ENCODE data around the gene OPCML. TPM values are rescaled to one million over a fixed set of nuclear protein-coding genes. Genes with fewer than 3 reads are reported as not detected.

The OPCML gene
- total RNA-seq, 1 experiment from 2014 or later: 0.58 TPM

- Histone ChIP-seq H3K4me3 (no peak overlapping the region), H3K36me3 (no peaks in the 10 kb centered on the region), H3K27ac (no peak overlapping the region), H3K9me3 (replicated peaks) (no peaks in the 10 kb centered on the region), H3K4me1 (replicated peaks) (no peaks in the 10 kb centered on the region), H3K27me3 (replicated peaks) (no peaks in the 10 kb centered on the region)
- no peak for DNase-seq (ENCODE audit: low read depth in 1 of 2, low spot score in 2 of 2)
Observed at GRCh38 chr11:133175103-133175502, 357.2 kb downstream of the OPCML start.

DNA sequence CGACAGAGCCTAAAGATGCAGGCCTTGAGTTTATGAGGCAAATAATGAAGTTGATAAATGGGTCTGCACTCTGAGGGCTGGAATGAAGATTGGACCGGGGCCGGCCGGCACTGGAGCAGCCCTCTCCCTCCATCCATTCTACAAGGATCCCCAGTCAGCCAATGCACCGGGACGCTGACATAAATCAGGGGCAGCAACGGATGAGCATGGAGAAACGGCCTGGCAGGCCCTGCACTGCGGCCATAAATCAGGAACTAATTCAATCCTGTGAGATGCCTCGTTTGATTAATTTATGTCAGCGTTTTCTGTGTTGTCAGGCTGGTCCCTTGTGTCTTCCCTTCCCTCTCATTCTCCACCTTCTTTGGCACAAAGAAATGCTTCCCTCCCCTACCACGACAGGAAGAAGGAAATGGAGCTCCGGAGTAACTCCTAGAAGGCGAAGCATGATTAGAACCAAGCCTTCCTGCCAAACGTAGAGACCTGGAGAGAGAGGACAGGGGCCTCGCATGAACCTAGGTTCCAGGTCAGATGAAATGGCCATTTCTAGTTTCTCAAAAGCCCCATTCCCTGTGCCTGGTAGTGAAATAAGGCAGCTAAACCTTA is 358.4 kb downstream of the OPCML start:
- H3K4me1 ChIP-seq (replicated peaks): no peaks in the 10 kb centered on the region
- no peak for DNase-seq (ENCODE audit: low read depth in 1 of 2, low spot score in 2 of 2)
- no peaks in the 10 kb centered on the region for H3K36me3 ChIP-seq
- no peaks in the 10 kb centered on the region for H3K27me3 ChIP-seq (replicated peaks)
- H3K4me3 ChIP-seq: no peak overlapping the region
- no peak overlapping the region for H3K27ac ChIP-seq
- H3K9me3 ChIP-seq (replicated peaks): no peaks in the 10 kb centered on the region

GRCh38 chr11:133172349-133172748 is 360.0 kb downstream of the OPCML start:
- DNase-seq (ENCODE audit: low read depth in 1 of 2, low spot score in 2 of 2): no peak
- Histone ChIP-seq H3K9me3 (replicated peaks) (no peaks in the 10 kb centered on the region), H3K4me1 (replicated peaks) (no peaks in the 10 kb centered on the region), H3K4me3 (no peak overlapping the region), H3K36me3 (no peaks in the 10 kb centered on the region), H3K27me3 (replicated peaks) (no peaks in the 10 kb centered on the region), H3K27ac (no peak overlapping the region)

GRCh38 chr11:133171374-133171773 is 360.9 kb downstream of the OPCML start:
- Histone ChIP-seq H3K36me3 (no peaks in the 10 kb centered on the region), H3K4me1 (replicated peaks) (no peaks in the 10 kb centered on the region), H3K9me3 (replicated peaks) (no peaks in the 10 kb centered on the region), H3K27me3 (replicated peaks) (no peaks in the 10 kb centered on the region), H3K4me3 (no peak overlapping the region), H3K27ac (no peak overlapping the region)
- DNase-seq (ENCODE audit: low read depth in 1 of 2, low spot score in 2 of 2): no peak

DNA sequence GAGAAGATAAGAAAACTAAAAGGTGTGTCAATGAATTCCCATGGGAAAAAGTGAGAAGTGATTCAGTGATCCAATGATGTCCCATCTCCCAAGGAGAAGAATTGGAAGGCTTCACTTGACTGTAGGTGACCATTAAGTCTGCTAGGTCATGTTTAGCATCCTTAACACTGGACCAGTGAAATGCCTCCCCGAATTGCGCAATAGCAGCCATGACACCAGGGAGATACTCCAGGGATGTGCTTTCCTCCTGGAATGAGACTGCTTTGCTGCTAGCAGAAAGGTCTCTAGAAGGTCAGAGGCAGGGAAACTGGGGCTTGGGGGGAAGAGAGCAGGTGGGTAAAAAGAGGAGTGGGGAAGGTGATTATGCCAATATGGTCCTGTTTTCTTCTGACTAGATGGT is 364.3 kb downstream of the OPCML start:
- Histone ChIP-seq H3K4me1 (replicated peaks) (no peaks in the 10 kb centered on the region), H3K27me3 (replicated peaks) (no peaks in the 10 kb centered on the region), H3K27ac (no peak overlapping the region), H3K36me3 (no peaks in the 10 kb centered on the region), H3K4me3 (no peak overlapping the region), H3K9me3 (replicated peaks) (no peaks in the 10 kb centered on the region)
- no peak for DNase-seq (ENCODE audit: low read depth in 1 of 2, low spot score in 2 of 2)

DNA sequence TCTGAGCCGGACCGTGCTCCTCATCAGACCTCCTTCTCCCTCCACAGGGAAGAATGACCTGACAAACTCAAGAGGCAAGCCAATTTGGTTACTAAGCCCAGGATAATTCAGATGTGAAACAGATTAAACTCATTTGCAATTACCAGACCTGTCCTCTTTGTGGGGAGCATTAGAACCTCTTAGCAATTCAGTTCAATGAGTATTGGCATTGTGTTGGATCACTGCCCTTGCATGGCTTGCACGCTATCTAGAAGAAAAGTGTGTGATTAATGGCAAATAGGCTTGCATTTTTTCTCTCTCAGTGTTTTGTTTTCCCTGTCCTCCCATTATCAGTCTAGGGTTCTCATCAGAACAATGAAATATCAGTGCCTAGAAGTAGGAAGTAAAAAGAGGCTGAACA is 365.6 kb downstream of the OPCML start:
- H3K4me1 ChIP-seq (replicated peaks): no peaks in the 10 kb centered on the region
- no peaks in the 10 kb centered on the region for H3K27me3 ChIP-seq (replicated peaks)
- no peak overlapping the region for H3K27ac ChIP-seq
- no peaks in the 10 kb centered on the region for H3K36me3 ChIP-seq
- H3K4me3 ChIP-seq: no peak overlapping the region
- no peaks in the 10 kb centered on the region for H3K9me3 ChIP-seq (replicated peaks)
- no peak for DNase-seq (ENCODE audit: low read depth in 1 of 2, low spot score in 2 of 2)

DNA sequence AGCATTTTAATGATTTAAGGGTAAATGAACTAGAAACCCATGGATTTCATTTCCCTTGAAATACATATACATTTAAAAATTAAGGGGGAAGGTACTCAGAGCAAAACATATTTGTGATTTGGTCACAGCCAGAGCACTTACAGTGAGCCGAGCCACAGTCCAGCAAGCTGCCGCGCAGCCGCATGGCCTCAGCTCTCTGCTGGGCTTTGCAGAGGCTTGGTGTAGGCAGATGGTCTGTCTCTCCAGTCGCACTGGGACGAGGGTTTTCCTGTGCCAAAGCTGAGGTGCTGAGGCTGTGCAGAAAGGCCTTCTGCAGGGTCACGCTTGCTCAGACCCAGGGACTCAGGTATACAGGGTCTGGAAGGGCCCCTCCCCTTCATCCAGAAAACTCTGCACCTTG is 367.3 kb downstream of the OPCML start:
- no peaks in the 10 kb centered on the region for H3K27me3 ChIP-seq (replicated peaks)
- no peak overlapping the region for H3K27ac ChIP-seq
- H3K4me1 ChIP-seq (replicated peaks): no peaks in the 10 kb centered on the region
- no peaks in the 10 kb centered on the region for H3K9me3 ChIP-seq (replicated peaks)
- H3K36me3 ChIP-seq: no peaks in the 10 kb centered on the region
- H3K4me3 ChIP-seq: no peak overlapping the region
- no peak for DNase-seq (ENCODE audit: low read depth in 1 of 2, low spot score in 2 of 2)

GRCh38 chr11:133163463-133164419 is 368.6 kb downstream of the OPCML start:
- Histone ChIP-seq H3K9me3 (replicated peaks) (no peaks in the 10 kb centered on the region), H3K4me3 (no peak overlapping the region), H3K4me1 (replicated peaks) (no peaks in the 10 kb centered on the region), H3K36me3 (no peaks in the 10 kb centered on the region), H3K27me3 (replicated peaks) (no peaks in the 10 kb centered on the region), H3K27ac (no peak overlapping the region)
- DNase-seq (ENCODE audit: low read depth in 1 of 2, low spot score in 2 of 2): peak in 1 of 2 experiments; percentile 6

GRCh38 chr11:133162227-133162626 is 370.1 kb downstream of the OPCML start:
- Histone ChIP-seq H3K4me1 (replicated peaks) (no peaks in the 10 kb centered on the region), H3K27me3 (replicated peaks) (no peaks in the 10 kb centered on the region), H3K27ac (no peak overlapping the region), H3K4me3 (no peak overlapping the region), H3K36me3 (no peaks in the 10 kb centered on the region), H3K9me3 (replicated peaks) (no peaks in the 10 kb centered on the region)
- DNase-seq (ENCODE audit: low read depth in 1 of 2, low spot score in 2 of 2): no peak

GRCh38 chr11:133160754-133161153 is 371.5 kb downstream of the OPCML start:
- no peaks in the 10 kb centered on the region for H3K9me3 ChIP-seq (replicated peaks)
- no peaks in the 10 kb centered on the region for H3K36me3 ChIP-seq
- H3K4me1 ChIP-seq (replicated peaks): no peaks in the 10 kb centered on the region
- H3K27me3 ChIP-seq (replicated peaks): no peaks in the 10 kb centered on the region
- DNase-seq (ENCODE audit: low read depth in 1 of 2, low spot score in 2 of 2): no peak
- no peak overlapping the region for H3K4me3 ChIP-seq
- H3K27ac ChIP-seq: no peak overlapping the region

DNA sequence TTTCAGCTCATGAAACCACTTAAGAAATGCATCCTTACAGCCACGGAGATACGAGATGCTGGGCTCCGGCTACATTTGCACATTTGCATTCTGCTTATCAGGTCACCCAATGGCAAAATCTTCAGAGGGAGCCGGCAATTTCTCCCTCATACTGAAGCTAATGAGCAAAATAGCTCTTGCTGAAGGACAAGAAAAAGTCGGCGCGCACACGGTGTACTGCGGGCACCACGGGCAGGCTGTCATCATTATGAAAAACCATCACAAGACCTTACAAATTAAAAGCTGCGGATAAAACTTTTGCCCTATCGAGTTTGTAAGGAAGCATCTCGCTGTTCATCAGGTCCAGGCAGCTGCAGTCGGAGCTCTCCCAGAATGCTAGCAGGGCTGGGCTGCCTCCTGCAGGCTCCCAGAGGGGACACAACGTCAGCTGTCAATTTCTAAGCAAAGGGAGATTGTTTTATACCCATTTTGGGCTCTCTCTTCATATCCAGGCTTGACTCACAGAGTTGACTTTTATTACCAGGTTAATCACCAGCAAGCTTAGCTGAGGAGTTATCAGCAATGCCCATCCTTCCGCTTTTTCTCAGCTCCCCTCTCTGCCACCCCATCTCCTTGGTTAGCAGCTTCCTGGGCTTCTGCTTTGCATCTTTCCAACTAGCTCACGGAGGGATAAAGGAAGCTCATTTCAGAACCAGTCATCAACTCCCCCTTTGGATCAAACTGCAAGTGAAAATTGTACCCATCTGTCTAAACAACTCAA is 375.1 kb downstream of the OPCML start:
- H3K4me3 ChIP-seq: no peak overlapping the region
- no peak for DNase-seq (ENCODE audit: low read depth in 1 of 2, low spot score in 2 of 2)
- no peaks in the 10 kb centered on the region for H3K9me3 ChIP-seq (replicated peaks)
- H3K4me1 ChIP-seq (replicated peaks): no peaks in the 10 kb centered on the region
- H3K36me3 ChIP-seq: no peaks in the 10 kb centered on the region
- no peak overlapping the region for H3K27ac ChIP-seq
- no peaks in the 10 kb centered on the region for H3K27me3 ChIP-seq (replicated peaks)

GRCh38 chr11:133154781-133155180 is 377.5 kb downstream of the OPCML start:
- no peaks in the 10 kb centered on the region for H3K4me1 ChIP-seq (replicated peaks)
- no peaks in the 10 kb centered on the region for H3K9me3 ChIP-seq (replicated peaks)
- DNase-seq (ENCODE audit: low read depth in 1 of 2, low spot score in 2 of 2): no peak
- no peaks in the 10 kb centered on the region for H3K27me3 ChIP-seq (replicated peaks)
- no peak overlapping the region for H3K4me3 ChIP-seq
- no peak overlapping the region for H3K27ac ChIP-seq
- H3K36me3 ChIP-seq: no peaks in the 10 kb centered on the region

- no peaks in the 10 kb centered on the region for H3K27me3 ChIP-seq (replicated peaks)
- no peaks in the 10 kb centered on the region for H3K9me3 ChIP-seq (replicated peaks)
- DNase-seq (ENCODE audit: low read depth in 1 of 2, low spot score in 2 of 2): no peak
- no peak overlapping the region for H3K27ac ChIP-seq
- H3K4me3 ChIP-seq: no peak overlapping the region
- no peaks in the 10 kb centered on the region for H3K36me3 ChIP-seq
- no peaks in the 10 kb centered on the region for H3K4me1 ChIP-seq (replicated peaks)
Observed at GRCh38 chr11:133154076-133154475, 378.2 kb downstream of the OPCML start.

DNA sequence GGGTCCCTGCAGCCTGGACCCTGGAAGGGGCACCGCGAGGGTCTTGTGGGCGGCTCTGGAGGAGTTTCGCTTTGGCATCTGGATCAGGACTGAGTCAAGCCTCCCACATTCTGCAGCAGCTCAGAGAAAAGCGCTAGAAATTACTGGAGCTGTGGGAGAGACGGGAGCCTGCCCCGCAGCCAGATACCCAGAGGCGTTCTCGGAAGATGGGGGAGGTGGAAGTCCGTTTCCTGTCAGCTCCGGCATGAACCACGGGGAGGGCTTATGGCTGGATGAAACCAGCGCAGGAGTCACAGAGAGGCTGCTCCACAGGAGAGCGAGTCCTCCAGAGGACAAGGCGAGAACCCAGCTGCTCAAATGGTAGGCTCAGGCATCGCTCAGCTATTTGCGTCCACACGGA is 379.3 kb downstream of the OPCML start:
- Histone ChIP-seq H3K4me1 (replicated peaks) (no peaks in the 10 kb centered on the region), H3K36me3 (no peaks in the 10 kb centered on the region), H3K4me3 (no peak overlapping the region), H3K9me3 (replicated peaks) (no peaks in the 10 kb centered on the region), H3K27me3 (replicated peaks) (no peaks in the 10 kb centered on the region), H3K27ac (no peak overlapping the region)
- no peak for DNase-seq (ENCODE audit: low read depth in 1 of 2, low spot score in 2 of 2)
